ENCODE measurements around the gene RANBP3L.
"Not testable (repeated sequence)": the region's sequence is repeated elsewhere in the genome, so short reads cannot be mapped to it uniquely, and the experiment has no call there.

Gene RANBP3L

DNA sequence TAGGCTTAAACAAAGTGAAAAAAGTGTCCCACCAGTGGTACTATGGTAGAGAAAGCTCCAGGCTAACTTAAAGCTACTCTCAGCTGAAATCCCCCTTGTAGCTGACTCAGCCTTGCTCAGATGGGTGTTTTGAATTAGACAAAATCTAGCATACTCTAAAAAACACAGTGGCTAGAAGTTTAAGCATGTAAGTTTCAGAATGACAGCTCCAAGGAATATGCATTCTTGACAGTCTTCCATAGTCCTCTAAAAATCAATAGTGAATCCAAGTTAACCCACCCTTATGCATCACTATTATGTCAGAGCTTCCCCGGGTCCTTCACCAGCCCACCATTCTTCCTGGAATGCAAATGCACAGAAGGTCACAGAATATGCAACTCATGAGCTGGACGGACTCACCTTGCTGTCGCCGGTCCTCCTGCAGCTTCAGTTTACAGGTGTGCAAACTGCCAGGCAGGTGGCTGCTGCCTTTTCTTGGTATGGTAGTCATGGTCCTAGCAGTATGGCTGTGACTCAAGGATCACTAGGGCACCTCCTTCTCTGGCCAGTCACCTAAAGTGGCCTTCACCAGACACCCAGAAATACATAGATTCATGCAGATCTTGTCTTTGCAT is 668 bp downstream of the RANBP3L start:
- Histone ChIP-seq H3K27ac (peak overlapping the region; percentile 76 to 83), H3K4me3 (peak overlapping the region; percentile 72)
- TF ChIP-seq, protein P1, sequence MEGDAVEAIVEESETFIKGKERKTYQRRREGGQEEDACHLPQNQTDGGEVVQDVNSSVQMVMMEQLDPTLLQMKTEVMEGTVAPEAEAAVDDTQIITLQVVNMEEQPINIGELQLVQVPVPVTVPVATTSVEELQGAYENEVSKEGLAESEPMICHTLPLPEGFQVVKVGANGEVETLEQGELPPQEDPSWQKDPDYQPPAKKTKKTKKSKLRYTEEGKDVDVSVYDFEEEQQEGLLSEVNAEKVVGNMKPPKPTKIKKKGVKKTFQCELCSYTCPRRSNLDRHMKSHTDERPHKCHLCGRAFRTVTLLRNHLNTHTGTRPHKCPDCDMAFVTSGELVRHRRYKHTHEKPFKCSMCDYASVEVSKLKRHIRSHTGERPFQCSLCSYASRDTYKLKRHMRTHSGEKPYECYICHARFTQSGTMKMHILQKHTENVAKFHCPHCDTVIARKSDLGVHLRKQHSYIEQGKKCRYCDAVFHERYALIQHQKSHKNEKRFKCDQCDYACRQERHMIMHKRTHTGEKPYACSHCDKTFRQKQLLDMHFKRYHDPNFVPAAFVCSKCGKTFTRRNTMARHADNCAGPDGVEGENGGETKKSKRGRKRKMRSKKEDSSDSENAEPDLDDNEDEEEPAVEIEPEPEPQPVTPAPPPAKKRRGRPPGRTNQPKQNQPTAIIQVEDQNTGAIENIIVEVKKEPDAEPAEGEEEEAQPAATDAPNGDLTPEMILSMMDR (IDR thresholded peaks at IDR 0.05), result no peak
- DNase-seq (ENCODE audit: low spot score), result no peak

DNA sequence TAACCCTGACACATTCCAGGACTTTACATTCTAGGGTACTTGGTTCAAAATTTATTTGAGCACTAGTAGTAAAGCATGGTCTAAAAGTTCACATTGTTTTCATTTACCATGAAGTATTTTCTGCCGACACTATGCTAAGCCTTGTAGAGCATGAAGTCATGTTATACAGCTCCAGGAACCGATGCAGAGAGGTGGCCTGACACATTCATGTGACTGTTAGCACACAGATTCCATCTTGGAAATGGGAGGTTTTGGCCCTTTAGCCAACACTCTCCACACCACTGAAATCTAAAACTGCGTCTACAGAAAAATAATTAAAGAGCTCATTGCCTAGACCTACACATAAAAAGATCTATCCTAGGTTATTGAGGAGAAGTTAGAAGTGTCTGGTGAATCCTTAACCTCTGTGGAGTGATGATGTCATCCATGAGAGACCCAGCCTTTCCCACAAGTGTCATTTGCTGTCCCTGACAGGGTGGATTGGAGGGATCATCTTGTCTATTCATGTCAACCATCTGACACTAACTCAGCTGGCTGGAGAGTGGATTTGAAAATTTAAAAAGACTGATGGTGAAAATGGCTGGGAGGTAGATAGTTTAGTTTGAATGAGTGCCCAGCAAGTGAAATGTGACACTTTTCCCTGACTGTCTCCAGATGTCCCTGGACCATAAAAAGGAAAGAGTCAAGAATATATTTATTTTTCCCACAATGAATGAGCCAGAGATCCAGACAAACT is 1.3 kb downstream of the RANBP3L start:
- Histone ChIP-seq H3K4me3 (peak overlapping the region; percentile 72), H3K27ac (peak overlapping the region; percentile 76 to 83)

DNA sequence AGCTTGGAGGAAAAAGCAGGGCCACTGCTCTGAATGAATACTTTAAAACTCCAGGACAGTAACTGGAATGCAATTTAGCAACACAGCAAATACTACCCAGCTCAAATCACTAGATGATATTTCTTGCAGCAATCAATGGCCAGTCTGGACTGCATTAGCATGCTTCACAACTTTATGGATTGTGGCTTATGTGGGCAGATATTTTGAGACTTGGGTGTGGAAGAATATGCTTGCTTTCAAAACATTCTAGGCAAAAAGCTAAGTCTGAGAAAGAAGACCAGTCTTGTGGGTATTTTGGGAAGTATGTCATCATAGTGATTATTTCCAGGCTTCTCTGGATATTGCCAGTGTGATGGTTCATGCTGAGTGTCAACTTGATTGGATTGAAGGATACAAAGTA is 3.1 kb downstream of the RANBP3L start:
- TF ChIP-seq, protein P1 (IDR thresholded peaks at IDR 0.05), result no peak
- no peak for DNase-seq (ENCODE audit: low spot score)
- Histone ChIP-seq H3K27ac (peak overlapping the region in 1 of 2 donors; percentile 57), H3K4me3 (peak overlapping the region; percentile 72)

More for the DNA sequence above, 1.3 kb downstream of the RANBP3L start:
- TF ChIP-seq, protein P1 (IDR thresholded peaks at IDR 0.05), result no peak
- no peak for DNase-seq (ENCODE audit: low spot score)

DNA sequence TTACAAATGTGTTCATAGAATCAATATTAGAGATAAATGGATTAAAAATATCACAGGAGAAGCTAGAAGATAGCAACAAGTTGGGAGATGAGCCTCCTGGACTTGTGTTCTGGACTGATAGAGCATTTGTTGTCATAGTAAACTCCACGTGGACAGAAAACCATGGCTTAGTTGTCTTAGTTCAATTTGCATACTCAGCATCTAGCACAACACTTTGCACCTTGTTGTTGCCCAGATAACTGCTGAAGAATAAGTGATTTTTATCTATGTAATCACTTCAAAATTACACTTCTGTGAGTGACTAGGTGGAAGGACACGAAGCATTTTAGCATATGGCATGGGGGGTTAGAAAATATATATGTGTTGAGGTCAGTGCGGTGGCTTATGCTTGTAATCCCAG is 4.0 kb downstream of the RANBP3L start:
- H3K27ac ChIP-seq, result no peak overlapping the region
- no peak overlapping the region for H3K4me3 ChIP-seq
- DNase-seq (ENCODE audit: low spot score), result no peak
- TF ChIP-seq, protein P1 (IDR thresholded peaks at IDR 0.05), result no peak

DNA sequence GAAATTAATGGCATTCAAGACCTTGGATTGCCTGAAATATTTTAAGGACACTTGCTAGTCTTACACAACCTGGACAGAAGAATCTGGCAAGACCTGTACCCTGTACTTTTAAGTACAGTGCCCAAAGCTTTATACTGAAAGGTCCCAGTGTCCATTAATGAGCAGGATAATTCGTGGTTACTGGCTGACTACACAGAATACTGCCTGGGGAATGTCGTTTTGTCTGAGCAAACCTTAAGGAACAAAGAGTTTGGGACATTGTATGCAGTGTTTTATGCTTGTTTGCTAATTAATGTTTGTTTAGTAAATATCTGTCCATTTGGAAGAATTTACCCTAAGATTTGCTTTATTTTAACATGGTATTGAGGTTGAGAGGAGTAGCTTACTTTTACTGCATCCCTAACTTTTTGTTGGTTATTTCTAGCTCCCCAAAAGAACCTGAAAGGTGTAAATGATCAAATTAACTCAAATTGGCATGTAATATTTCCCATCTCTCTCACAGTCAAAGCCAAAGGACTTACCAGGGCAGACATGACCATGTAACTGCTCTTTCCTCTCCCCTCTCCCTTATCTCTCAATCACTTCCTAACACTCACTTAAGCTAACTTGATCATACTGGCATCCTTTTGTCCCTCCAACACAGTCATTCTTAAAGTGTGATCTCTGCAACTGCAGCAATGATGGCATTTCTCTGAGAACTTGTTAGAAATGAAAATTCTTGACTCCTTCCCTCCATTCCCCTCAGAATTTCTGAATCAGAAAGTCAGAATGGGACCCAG is 15.7 kb downstream of the RANBP3L start:
- TF ChIP-seq, protein P1 (IDR thresholded peaks at IDR 0.05), result no peak
- H3K27ac ChIP-seq, result no peak overlapping the region
- no peak for DNase-seq (ENCODE audit: low spot score)
- no peak overlapping the region for H3K4me3 ChIP-seq

DNA sequence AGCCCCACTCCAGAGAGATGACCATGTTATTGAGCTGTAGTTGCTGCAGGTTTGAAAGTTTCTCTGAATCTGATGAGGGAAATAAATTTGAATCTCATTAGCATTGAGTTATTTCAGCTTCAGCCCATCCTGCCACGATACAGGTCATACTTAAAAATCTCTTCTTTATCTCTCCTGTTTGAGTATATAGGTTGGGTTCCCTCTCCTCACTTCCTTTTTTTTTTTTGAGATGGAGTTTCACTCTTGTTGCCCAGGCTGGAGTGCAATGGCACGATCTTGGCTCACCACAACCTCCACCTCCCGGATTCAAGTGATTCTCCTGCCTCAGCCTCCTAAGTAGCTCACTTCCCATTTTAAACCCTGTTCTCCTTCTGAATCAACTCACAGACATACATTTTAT is 17.9 kb downstream of the RANBP3L start:
- H3K4me3 ChIP-seq; DNase-seq (ENCODE audit: low spot score): not testable (repeated sequence)
- peak overlapping the region in 1 of 2 donors; percentile 45 for H3K27ac ChIP-seq

DNA sequence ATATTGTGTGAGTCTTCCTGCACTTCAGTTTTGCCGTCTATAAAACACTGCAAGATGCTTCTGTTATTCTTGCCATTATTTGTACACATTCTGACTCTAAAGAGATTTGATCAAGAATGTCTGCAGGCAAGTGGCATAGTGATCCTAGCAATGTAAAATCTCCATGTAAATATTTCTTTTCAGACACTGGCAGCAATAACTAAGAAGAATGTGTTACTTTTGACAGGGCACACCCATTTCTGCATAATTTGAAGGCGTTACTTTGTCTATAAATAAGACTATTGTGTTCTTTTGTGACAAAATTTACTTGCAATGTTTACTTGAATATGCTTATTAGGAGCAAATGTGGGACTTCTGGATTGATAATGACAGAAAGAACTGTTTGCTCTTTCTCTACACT is 20.1 kb downstream of the RANBP3L start:
- Histone ChIP-seq H3K27ac (peak overlapping the region; percentile 4 to 68), H3K4me3 (no peak overlapping the region)
- DNase-seq (ENCODE audit: low spot score), result no peak
- TF ChIP-seq, protein P1 (IDR thresholded peaks at IDR 0.05), result no peak

Measured in coronary artery (tissue), 2 donors.